M059J (cell line): ENCODE data around the gene GABRR2. TPM values are rescaled to one million over a fixed set of nuclear protein-coding genes. Genes with fewer than 3 reads are reported as not detected.
A peak's percentile ranks its signal among the peaks of the same experiment; 100 is the strongest.

Source experiments
- DNase-seq: peaks from one replicate; pipeline ENCODE4 v3.0.0-alpha.2; 2012; ENCODE audit warnings: low read depth
- total RNA-seq: library from RNA; depleted of rRNA; stranded (reverse); fragments of >200 nt; shearing (Covaris generic); gene quantifications from 2 replicates; pipeline ENCODE4 v1.2.3, GENCODE V29; 2014; rRNA removed

Gene GABRR2
- total RNA-seq, 1 experiment from 2014 or later: 0.25 TPM

DNA sequence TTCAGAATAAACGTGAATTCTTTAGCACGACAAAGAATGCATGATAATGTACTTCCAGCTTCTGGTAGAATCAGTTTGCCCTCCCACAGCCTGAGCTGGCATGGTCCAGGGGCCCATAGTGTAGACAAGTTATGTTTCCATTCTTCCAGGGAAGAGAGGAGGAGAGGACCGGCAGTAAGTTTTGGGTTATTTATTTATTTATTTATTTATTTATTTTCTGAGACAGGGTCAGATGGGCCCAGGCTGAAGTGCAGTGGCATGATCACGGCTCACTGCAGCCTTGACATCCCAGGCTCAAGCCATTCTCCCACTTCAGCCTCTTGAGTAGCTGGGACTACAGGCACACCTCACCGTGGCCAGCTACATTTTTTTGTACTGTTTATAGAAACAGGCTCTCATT lies 102.6 kb downstream of the GABRR2 start:
- no peak for DNase-seq

DNA sequence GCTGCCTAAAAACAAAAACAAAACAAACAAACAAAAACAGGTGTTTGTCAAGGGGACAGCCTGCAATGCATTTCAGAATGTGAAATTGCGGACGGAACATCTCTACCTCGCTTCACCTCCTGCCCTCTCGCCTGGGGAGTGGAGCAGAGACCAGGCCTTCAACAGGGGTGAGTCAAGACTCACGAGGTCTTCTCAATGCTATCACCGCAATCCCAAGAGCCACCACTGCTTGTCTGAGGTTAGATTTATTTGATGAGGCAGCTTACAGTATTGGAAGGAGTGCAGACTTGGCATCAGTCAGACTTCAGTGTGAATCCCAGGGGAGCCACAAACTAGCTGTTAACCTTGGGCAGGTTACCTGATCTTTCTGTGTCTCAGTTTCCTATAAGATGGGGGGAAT lies 105.6 kb downstream of the GABRR2 start:
- DNase-seq: peak; percentile 2

DNA sequence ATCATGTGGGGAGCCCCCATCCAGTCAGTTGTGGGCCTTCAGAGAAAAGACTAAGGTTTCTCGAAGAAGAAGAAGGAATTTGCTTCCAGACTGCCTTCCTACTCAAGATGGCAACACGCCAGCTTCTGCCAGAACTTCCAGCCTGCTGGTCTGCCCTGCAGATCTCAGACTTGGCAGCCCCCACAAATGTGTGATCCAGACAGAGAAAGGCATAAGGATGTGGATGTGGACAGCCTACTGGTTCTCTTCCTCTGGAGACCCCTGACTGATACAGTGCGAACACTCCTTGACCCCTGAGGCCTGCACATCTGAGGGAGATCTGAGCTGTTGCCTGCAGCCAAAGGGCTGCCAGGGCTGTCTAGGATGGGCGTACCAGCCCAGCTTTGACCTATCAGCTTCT lies 106.5 kb downstream of the GABRR2 start:
- DNase-seq: no peak

Other genes starting within 250 kb of the GABRR2 start
- 20.3 and 31.1 TPM in 2 replicates for gene PNRC1, start 234.5 kb downstream of the GABRR2 start, total RNA-seq
- not detected in 2 replicates for gene SRSF12, start 197.2 kb downstream of the GABRR2 start, total RNA-seq
- 6.1 and 12.4 TPM in 2 replicates for gene PM20D2, start 169.2 kb downstream of the GABRR2 start, total RNA-seq
- gene GABRR1, start 97.9 kb downstream of the GABRR2 start, total RNA-seq: not detected in 2 replicates
- gene UBE2J1, start 37.4 kb upstream of the GABRR2 start, total RNA-seq: 18.6 and 28.8 TPM in 2 replicates
- gene RRAGD, start 97.0 kb upstream of the GABRR2 start, total RNA-seq: 1.6 and 2.1 TPM in 2 replicates
- gene ANKRD6, start 117.9 kb upstream of the GABRR2 start, total RNA-seq: 0.57 and 3.6 TPM in 2 replicates